ENCODE results near the gene IGFBP5.

IGFBP5 gene

GRCh38 chr2:216653931-216654365 is 41.4 kb downstream of the IGFBP5 start:
- DNase-seq: no peak
- no peaks in the 10 kb centered on the region for H3K27me3 ChIP-seq (replicated peaks)
- no peak overlapping the region for H3K27ac ChIP-seq
- in situ Hi-C loops (cut with HindIII; ENCODE audit: low pct_ligation_motif_present, low sequenced_read_pairs): loop anchor here (10.0 kb wide), 1 partner anchor 139 kb away; no protein-coding TSS in a partner anchor
- peaks cover 9% of the 10 kb centered on the region for H3K36me3 ChIP-seq (replicated peaks)
- H3K4me3 ChIP-seq (ENCODE audit: low read depth, low read length): no peak overlapping the region
- no peak for TF ChIP-seq CTCF (IDR thresholded peaks at IDR 0.05; ENCODE audit: low read depth, low read length, missing control alignments)

GRCh38 chr2:216653093-216653799 is 42.1 kb downstream of the IGFBP5 start:
- DNase-seq: no peak
- Histone ChIP-seq H3K27ac (no peak overlapping the region), H3K27me3 (replicated peaks) (no peaks in the 10 kb centered on the region), H3K4me3 (ENCODE audit: low read depth, low read length) (no peak overlapping the region), H3K36me3 (replicated peaks) (peaks cover 9% of the 10 kb centered on the region)
- no peak for TF ChIP-seq CTCF (IDR thresholded peaks at IDR 0.05; ENCODE audit: low read depth, low read length, missing control alignments)
- in situ Hi-C loops (cut with HindIII; ENCODE audit: low pct_ligation_motif_present, low sequenced_read_pairs): loop anchor here (10.0 kb wide), 1 partner anchor 138 kb away; no protein-coding TSS in a partner anchor

- peaks cover 6% of the 10 kb centered on the region for H3K36me3 ChIP-seq (replicated peaks)
- H3K27me3 ChIP-seq (replicated peaks): no peaks in the 10 kb centered on the region
- in situ Hi-C loops (cut with HindIII; ENCODE audit: low pct_ligation_motif_present, low sequenced_read_pairs): loop anchor here (10.0 kb wide), 1 partner anchor 138 kb away; no protein-coding TSS in a partner anchor
- DNase-seq: no peak
- H3K4me3 ChIP-seq (ENCODE audit: low read depth, low read length): no peak overlapping the region
- no peak for TF ChIP-seq CTCF (IDR thresholded peaks at IDR 0.05; ENCODE audit: low read depth, low read length, missing control alignments)
- no peak overlapping the region for H3K27ac ChIP-seq
Measured at GRCh38 chr2:216652566-216652965, 42.8 kb downstream of the IGFBP5 start.

- no peak for TF ChIP-seq CTCF (IDR thresholded peaks at IDR 0.05; ENCODE audit: low read depth, low read length, missing control alignments)
- Histone ChIP-seq H3K36me3 (replicated peaks) (peaks cover 3% of the 10 kb centered on the region), H3K4me3 (ENCODE audit: low read depth, low read length) (no peak overlapping the region), H3K27ac (no peak overlapping the region), H3K27me3 (replicated peaks) (no peaks in the 10 kb centered on the region)
- DNase-seq: no peak
- in situ Hi-C loops (cut with HindIII; ENCODE audit: low pct_ligation_motif_present, low sequenced_read_pairs): loop anchor here (10.0 kb wide), 1 partner anchor 137 kb away; no protein-coding TSS in a partner anchor
Measured at GRCh38 chr2:216651351-216651881, 43.9 kb downstream of the IGFBP5 start.

- Histone ChIP-seq H3K4me3 (ENCODE audit: low read depth, low read length) (no peak overlapping the region), H3K36me3 (replicated peaks) (no peaks in the 10 kb centered on the region), H3K27me3 (replicated peaks) (no peaks in the 10 kb centered on the region), H3K27ac (no peak overlapping the region)
- in situ Hi-C loops (cut with HindIII; ENCODE audit: low pct_ligation_motif_present, low sequenced_read_pairs): loop anchor here (10.0 kb wide), 1 partner anchor 136 kb away; no protein-coding TSS in a partner anchor
- DNase-seq: no peak
- TF ChIP-seq CTCF (IDR thresholded peaks at IDR 0.05; ENCODE audit: low read depth, low read length, missing control alignments): no peak
Measured at GRCh38 chr2:216650626-216651257, 44.6 kb downstream of the IGFBP5 start.

All from brain microvascular endothelial cell (primary cell).